HG02870 (cell line): ENCODE measurements around the gene DENND4A.

ENCODE experiments used
- ATAC-seq: cut with Tn5 transposase; IDR thresholded peaks from one replicate; pipeline ENCODE4 v1.9.1; 2021; ENCODE audit warnings: mild to moderate bottlenecking, moderate library complexity; ENCODE audit not compliant: unreplicated experiment

Gene DENND4A

GRCh38 chr15:65682404-65682911 is 109.6 kb downstream of the DENND4A start:
- no peak for ATAC-seq

GRCh38 chr15:65680544-65680943 is 111.5 kb downstream of the DENND4A start:
- no peak for ATAC-seq

- ATAC-seq = no peak
Observed at GRCh38 chr15:65676123-65676522, 116.0 kb downstream of the DENND4A start.

- ATAC-seq = no peak
Observed at GRCh38 chr15:65675551-65675950, 116.5 kb downstream of the DENND4A start.

- no peak for ATAC-seq
Observed at GRCh38 chr15:65666257-65666656, 125.8 kb downstream of the DENND4A start.

- no peak for ATAC-seq
Observed at GRCh38 chr15:65663521-65663920, 128.6 kb downstream of the DENND4A start.

- no peak for ATAC-seq
Observed at GRCh38 chr15:65660927-65661326, 131.2 kb downstream of the DENND4A start.

- no peak for ATAC-seq
Observed at GRCh38 chr15:65659502-65660052, 132.5 kb downstream of the DENND4A start.

- ATAC-seq = no peak
Observed at GRCh38 chr15:65655457-65655856, 136.6 kb downstream of the DENND4A start.

- no peak for ATAC-seq
Observed at GRCh38 chr15:65655026-65655425, 137.1 kb downstream of the DENND4A start.

GRCh38 chr15:65653801-65654521 is 138.1 kb downstream of the DENND4A start:
- no peak for ATAC-seq

- ATAC-seq = no peak
Observed at GRCh38 chr15:65653341-65653740, 138.8 kb downstream of the DENND4A start.

GRCh38 chr15:65651831-65652749 is 140.0 kb downstream of the DENND4A start:
- no peak for ATAC-seq

- no peak for ATAC-seq
Observed at GRCh38 chr15:65651042-65651322, 141.1 kb downstream of the DENND4A start.

- no peak for ATAC-seq
Observed at GRCh38 chr15:65650312-65651041, 141.6 kb downstream of the DENND4A start.

- no peak for ATAC-seq
Observed at GRCh38 chr15:65646486-65646885, 145.6 kb downstream of the DENND4A start.

- no peak for ATAC-seq
Observed at GRCh38 chr15:65645392-65645791, 146.7 kb downstream of the DENND4A start.

- ATAC-seq = no peak
Observed at GRCh38 chr15:65644282-65644681, 147.8 kb downstream of the DENND4A start.

GRCh38 chr15:65642594-65642993 is 149.5 kb downstream of the DENND4A start:
- ATAC-seq = no peak

- no peak for ATAC-seq
Observed at GRCh38 chr15:65641768-65642475, 150.2 kb downstream of the DENND4A start.
